HEK293 (cell line): ENCODE data around the gene RAET1L.
A peak's percentile ranks its signal among the peaks of the same experiment; 100 is the strongest.

Source experiments
- CTCF ChIA-PET: fragments of 350-600 bp; formaldehyde crosslinking; extraction: SDS; loops from one replicate; lab custom pipeline; 2021; ENCODE audit warnings: antibody characterized with exemption; lab: Yijun Ruan, JAX
- POLR2A ChIA-PET: fragments of 300-600 bp; formaldehyde crosslinking; extraction: SDS; loops from one replicate; lab custom pipeline; 2020; ENCODE audit warnings: antibody characterized with exemption, inconsistent platforms; lab: Yijun Ruan, JAX
- H3K27ac ChIP-seq: fragments of 200-500 bp; sonication (Bioruptor generic); 2 replicates; pipeline ENCODE4 v1.5.1; 2014; ENCODE audit warnings: low read depth, low read length, control low read depth, inconsistent platforms; ENCODE audit errors: extremely low read depth
- H3K36me3 ChIP-seq, 2 experiments: fragments of 200-500 bp in 1 of 2; sonication (Bioruptor generic) in 1 of 2; 1 replicate in 1 of 2; 2 replicates in 1 of 2; pipeline ENCODE4 v1.5.1; 2014 to 2017; ENCODE audit warnings: inconsistent platforms in 2 of 2, low read length in 2 of 2; ENCODE audit not compliant: control insufficient read depth in 2 of 2, insufficient read depth in 1 of 2
- H3K4me1 ChIP-seq: fragments of 200-500 bp; sonication (Bioruptor generic); 2 replicates; pipeline ENCODE4 v1.5.1; 2014; ENCODE audit warnings: mild to moderate bottlenecking, low read length, inconsistent platforms; ENCODE audit not compliant: control insufficient read depth, insufficient read depth
- H3K4me3 ChIP-seq: 2 replicates; pipeline ENCODE4 v1.5.1; 2011; ENCODE audit warnings: low read depth, mild to moderate bottlenecking, control low read depth, low read length, moderate library complexity
- H3K9me3 ChIP-seq: fragments of 200-500 bp; sonication (Bioruptor generic); 2 replicates; pipeline ENCODE4 v1.5.1; 2014; ENCODE audit warnings: low read depth, low read length, inconsistent platforms; ENCODE audit not compliant: control insufficient read depth, insufficient read depth
- FEZF1 ChIP-seq: fragments of 450-650 bp; formaldehyde crosslinking; IDR thresholded peaks from 2 replicates; pipeline ENCODE4 v1.5.1; 2016; ENCODE audit warnings: missing biosample characterization, missing genetic modification characterization
- GLI4 ChIP-seq: fragments of 450-650 bp; formaldehyde crosslinking; IDR thresholded peaks from 2 replicates; pipeline ENCODE4 v1.5.1; 2016; ENCODE audit warnings: missing biosample characterization, missing genetic modification characterization
- GLIS2 ChIP-seq: fragments of 450-650 bp; formaldehyde crosslinking; IDR thresholded peaks from 2 replicates; pipeline ENCODE4 v1.5.1; 2016; ENCODE audit warnings: missing biosample characterization, missing genetic modification characterization
- REPIN1 ChIP-seq: fragments of 450-650 bp; formaldehyde crosslinking; IDR thresholded peaks from 2 replicates; pipeline ENCODE4 v1.5.1; 2017; ENCODE audit warnings: missing biosample characterization, missing genetic modification characterization, low read depth
- ZBTB1 ChIP-seq: fragments of 450-650 bp; formaldehyde crosslinking; IDR thresholded peaks from 2 replicates; pipeline ENCODE4 v1.5.1; 2016; ENCODE audit warnings: missing biosample characterization, missing genetic modification characterization
- ZFP69B ChIP-seq: fragments of 450-650 bp; formaldehyde crosslinking; IDR thresholded peaks from 2 replicates; pipeline ENCODE4 v1.5.1; 2016; ENCODE audit warnings: missing biosample characterization, missing genetic modification characterization
- ZNF121 ChIP-seq: fragments of 450-650 bp; formaldehyde crosslinking; IDR thresholded peaks from 2 replicates; pipeline ENCODE4 v1.5.1; 2016; ENCODE audit warnings: missing biosample characterization, missing genetic modification characterization
- ZNF140 ChIP-seq: fragments of 450-650 bp; formaldehyde crosslinking; IDR thresholded peaks from 2 replicates; pipeline ENCODE4 v1.5.1; 2016; ENCODE audit warnings: missing biosample characterization, missing genetic modification characterization
- ZNF174 ChIP-seq: fragments of 450-650 bp; formaldehyde crosslinking; IDR thresholded peaks from 2 replicates; pipeline ENCODE4 v1.5.0; 2017; ENCODE audit warnings: missing biosample characterization, mild to moderate bottlenecking, missing genetic modification characterization
- ZNF175 ChIP-seq: fragments of 450-650 bp; formaldehyde crosslinking; IDR thresholded peaks from 2 replicates; pipeline ENCODE4 v1.5.1; 2016; ENCODE audit warnings: missing biosample characterization, missing genetic modification characterization
- ZNF37A ChIP-seq: fragments of 450-650 bp; IDR thresholded peaks from 2 replicates; pipeline ENCODE4 v1.5.1; 2018; ENCODE audit warnings: missing biosample characterization, missing genetic modification characterization
- ZNF416 ChIP-seq: fragments of 450-650 bp; formaldehyde crosslinking; IDR thresholded peaks from 2 replicates; pipeline ENCODE4 v1.5.1; 2016; ENCODE audit warnings: missing biosample characterization, missing genetic modification characterization
- ZNF423 ChIP-seq: fragments of 450-650 bp; formaldehyde crosslinking; IDR thresholded peaks from 2 replicates; pipeline ENCODE4 v1.5.1; 2016; ENCODE audit warnings: missing biosample characterization, missing genetic modification characterization
- ZNF48 ChIP-seq: fragments of 450-650 bp; formaldehyde crosslinking; IDR thresholded peaks from 2 replicates; pipeline ENCODE4 v1.5.1; 2016; ENCODE audit warnings: missing biosample characterization, missing genetic modification characterization
- ZNF529 ChIP-seq: fragments of 450-650 bp; formaldehyde crosslinking; IDR thresholded peaks from 2 replicates; pipeline ENCODE4 v1.5.1; 2017; ENCODE audit warnings: missing genetic modification characterization, missing biosample characterization; ENCODE audit not compliant: insufficient replicate concordance
- ZNF530 ChIP-seq: fragments of 450-650 bp; formaldehyde crosslinking; IDR thresholded peaks from 2 replicates; pipeline ENCODE4 v1.5.1; 2016; ENCODE audit warnings: low read depth, missing biosample characterization, missing genetic modification characterization
- ZNF548 ChIP-seq: fragments of 450-650 bp; formaldehyde crosslinking; IDR thresholded peaks from 2 replicates; pipeline ENCODE4 v1.5.1; 2016; ENCODE audit warnings: missing biosample characterization, missing genetic modification characterization
- ZNF654 ChIP-seq: fragments of 450-650 bp; formaldehyde crosslinking; IDR thresholded peaks from 2 replicates; pipeline ENCODE4 v1.5.1; 2016; ENCODE audit warnings: low read depth, missing biosample characterization, missing genetic modification characterization
- ZNF660 ChIP-seq: fragments of 450-650 bp; IDR thresholded peaks from 2 replicates; pipeline ENCODE4 v1.5.1; 2018; ENCODE audit warnings: missing biosample characterization, mild to moderate bottlenecking, missing genetic modification characterization
- ZNF664 ChIP-seq: fragments of 450-650 bp; formaldehyde crosslinking; IDR thresholded peaks from 2 replicates; pipeline ENCODE4 v1.5.1; 2016; ENCODE audit warnings: missing biosample characterization, missing genetic modification characterization
- ZNF785 ChIP-seq: fragments of 450-650 bp; formaldehyde crosslinking; IDR thresholded peaks from 2 replicates; pipeline ENCODE4 v1.5.1; 2016; ENCODE audit warnings: missing biosample characterization, missing genetic modification characterization
- ZSCAN23 ChIP-seq: fragments of 450-650 bp; formaldehyde crosslinking; IDR thresholded peaks from 2 replicates; pipeline ENCODE4 v1.5.1; 2016; ENCODE audit warnings: missing biosample characterization, missing genetic modification characterization
- ZXDB ChIP-seq: fragments of 450-650 bp; formaldehyde crosslinking; IDR thresholded peaks from 2 replicates; pipeline ENCODE4 v1.5.1; 2016; ENCODE audit warnings: missing biosample characterization, missing genetic modification characterization
- TF ChIP-seq, protein P1 (sequence below): fragments of 450-650 bp; formaldehyde crosslinking; IDR thresholded peaks from 2 replicates; pipeline ENCODE4 v1.5.1; 2016; ENCODE audit warnings: missing biosample characterization, missing genetic modification characterization
- TF ChIP-seq, protein P2 (sequence below): fragments of 450-650 bp; formaldehyde crosslinking; IDR thresholded peaks from 2 replicates; pipeline ENCODE4 v1.5.1; 2016; ENCODE audit warnings: missing biosample characterization, missing genetic modification characterization
- TF ChIP-seq, protein P3 (sequence below): sonication (generic); formaldehyde crosslinking; IDR thresholded peaks from 2 replicates; pipeline ENCODE4 v1.8.1; 2022; ENCODE audit warnings: mild to moderate bottlenecking, moderate library complexity, missing genetic modification reagents
- TF ChIP-seq, protein P4 (sequence below): fragments of 450-650 bp; formaldehyde crosslinking; IDR thresholded peaks from 2 replicates; pipeline ENCODE4 v1.5.1; 2016; ENCODE audit warnings: missing biosample characterization, missing genetic modification characterization

RAET1L gene

DNA sequence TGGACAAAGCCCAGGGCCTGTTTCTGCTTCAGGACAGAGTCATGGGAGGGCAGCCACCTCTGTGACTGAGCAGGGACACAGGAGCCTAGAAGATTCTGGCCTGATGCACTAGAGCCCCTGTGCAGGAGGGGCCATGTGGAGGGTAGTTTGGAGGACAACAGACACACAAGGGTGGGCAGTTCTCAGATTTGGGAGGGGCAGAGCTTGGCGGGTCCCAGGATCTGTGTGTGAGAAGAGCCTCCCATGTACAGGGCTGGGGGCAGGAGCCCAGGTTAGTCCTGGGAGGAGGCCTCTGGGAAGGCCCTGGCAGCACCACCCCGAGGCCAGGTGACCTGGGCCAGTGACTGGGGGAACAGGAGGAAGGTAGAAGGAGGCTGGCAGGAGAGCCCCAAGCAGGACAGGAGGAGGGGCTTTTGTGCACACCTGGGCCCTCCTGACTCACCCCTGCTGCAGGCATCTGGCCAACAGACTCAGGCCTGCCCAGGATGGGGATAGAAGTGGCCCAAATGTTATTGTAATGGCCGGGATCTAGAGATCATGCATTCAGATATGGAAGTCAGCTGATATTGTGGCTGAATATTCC lies 45.0 kb upstream of the RAET1L start:
- POLR2A ChIA-PET: interaction anchor here (0.6 kb wide), 1 partner anchor 632 kb away, joined by 3 read pairs; no protein-coding TSS in a partner anchor
- CTCF ChIA-PET: interaction anchor here (0.6 to 6.8 kb wide), 40 partner anchors 8 to 1358 kb away, joined by 3 to 57 read pairs (median 4); no protein-coding TSS in a partner anchor

More for the DNA sequence above, 45.0 kb upstream of the RAET1L start:
- TF ChIP-seq ZNF664 (tag by site-specific recombination) (no peak), ZNF48 (no peak), ZNF548 (no peak), ZNF785 (tag by site-specific recombination) (no peak), ZNF121 (no peak), REPIN1 (tag by site-specific recombination) (no peak), ZFP69B (no peak), ZNF654 (no peak), ZXDB (tag by site-specific recombination) (no peak), FEZF1 (tag by site-specific recombination) (no peak), GLIS2 (tag by site-specific recombination) (0 out of 2 replicates have a peak, but pooled peaks have one; percentile 10), ZNF530 (tag by site-specific recombination) (no peak), ZNF174 (no peak), ZNF37A (tag by site-specific recombination) (no peak), ZSCAN23 (tag by site-specific recombination) (no peak), ZBTB1 (tag by site-specific recombination) (no peak), ZNF175 (no peak), GLI4 (tag by site-specific recombination) (no peak), ZNF423 (tag by site-specific recombination) (no peak), ZNF140 (tag by site-specific recombination) (no peak), ZNF529 (tag by site-specific recombination) (no peak), ZNF660 (tag by site-specific recombination) (no peak), ZNF416 (tag by site-specific recombination) (no peak)
- TF ChIP-seq, protein P1, sequence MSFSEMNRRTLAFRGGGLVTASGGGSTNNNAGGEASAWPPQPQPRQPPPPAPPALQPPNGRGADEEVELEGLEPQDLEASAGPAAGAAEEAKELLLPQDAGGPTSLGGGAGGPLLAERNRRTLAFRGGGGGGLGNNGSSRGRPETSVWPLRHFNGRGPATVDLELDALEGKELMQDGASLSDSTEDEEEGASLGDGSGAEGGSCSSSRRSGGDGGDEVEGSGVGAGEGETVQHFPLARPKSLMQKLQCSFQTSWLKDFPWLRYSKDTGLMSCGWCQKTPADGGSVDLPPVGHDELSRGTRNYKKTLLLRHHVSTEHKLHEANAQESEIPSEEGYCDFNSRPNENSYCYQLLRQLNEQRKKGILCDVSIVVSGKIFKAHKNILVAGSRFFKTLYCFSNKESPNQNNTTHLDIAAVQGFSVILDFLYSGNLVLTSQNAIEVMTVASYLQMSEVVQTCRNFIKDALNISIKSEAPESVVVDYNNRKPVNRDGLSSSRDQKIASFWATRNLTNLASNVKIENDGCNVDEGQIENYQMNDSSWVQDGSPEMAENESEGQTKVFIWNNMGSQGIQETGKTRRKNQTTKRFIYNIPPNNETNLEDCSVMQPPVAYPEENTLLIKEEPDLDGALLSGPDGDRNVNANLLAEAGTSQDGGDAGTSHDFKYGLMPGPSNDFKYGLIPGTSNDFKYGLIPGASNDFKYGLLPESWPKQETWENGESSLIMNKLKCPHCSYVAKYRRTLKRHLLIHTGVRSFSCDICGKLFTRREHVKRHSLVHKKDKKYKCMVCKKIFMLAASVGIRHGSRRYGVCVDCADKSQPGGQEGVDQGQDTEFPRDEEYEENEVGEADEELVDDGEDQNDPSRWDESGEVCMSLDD: no peak
- TF ChIP-seq, protein P2, sequence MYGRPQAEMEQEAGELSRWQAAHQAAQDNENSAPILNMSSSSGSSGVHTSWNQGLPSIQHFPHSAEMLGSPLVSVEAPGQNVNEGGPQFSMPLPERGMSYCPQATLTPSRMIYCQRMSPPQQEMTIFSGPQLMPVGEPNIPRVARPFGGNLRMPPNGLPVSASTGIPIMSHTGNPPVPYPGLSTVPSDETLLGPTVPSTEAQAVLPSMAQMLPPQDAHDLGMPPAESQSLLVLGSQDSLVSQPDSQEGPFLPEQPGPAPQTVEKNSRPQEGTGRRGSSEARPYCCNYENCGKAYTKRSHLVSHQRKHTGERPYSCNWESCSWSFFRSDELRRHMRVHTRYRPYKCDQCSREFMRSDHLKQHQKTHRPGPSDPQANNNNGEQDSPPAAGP: no peak
- TF ChIP-seq, protein P3, sequence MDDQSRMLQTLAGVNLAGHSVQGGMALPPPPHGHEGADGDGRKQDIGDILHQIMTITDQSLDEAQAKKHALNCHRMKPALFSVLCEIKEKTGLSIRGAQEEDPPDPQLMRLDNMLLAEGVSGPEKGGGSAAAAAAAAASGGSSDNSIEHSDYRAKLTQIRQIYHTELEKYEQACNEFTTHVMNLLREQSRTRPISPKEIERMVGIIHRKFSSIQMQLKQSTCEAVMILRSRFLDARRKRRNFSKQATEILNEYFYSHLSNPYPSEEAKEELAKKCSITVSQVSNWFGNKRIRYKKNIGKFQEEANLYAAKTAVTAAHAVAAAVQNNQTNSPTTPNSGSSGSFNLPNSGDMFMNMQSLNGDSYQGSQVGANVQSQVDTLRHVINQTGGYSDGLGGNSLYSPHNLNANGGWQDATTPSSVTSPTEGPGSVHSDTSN (CRISPR knock-in tag): 0 out of 2 replicates have a peak, but pooled peaks have one; percentile 21
- TF ChIP-seq, protein P4, sequence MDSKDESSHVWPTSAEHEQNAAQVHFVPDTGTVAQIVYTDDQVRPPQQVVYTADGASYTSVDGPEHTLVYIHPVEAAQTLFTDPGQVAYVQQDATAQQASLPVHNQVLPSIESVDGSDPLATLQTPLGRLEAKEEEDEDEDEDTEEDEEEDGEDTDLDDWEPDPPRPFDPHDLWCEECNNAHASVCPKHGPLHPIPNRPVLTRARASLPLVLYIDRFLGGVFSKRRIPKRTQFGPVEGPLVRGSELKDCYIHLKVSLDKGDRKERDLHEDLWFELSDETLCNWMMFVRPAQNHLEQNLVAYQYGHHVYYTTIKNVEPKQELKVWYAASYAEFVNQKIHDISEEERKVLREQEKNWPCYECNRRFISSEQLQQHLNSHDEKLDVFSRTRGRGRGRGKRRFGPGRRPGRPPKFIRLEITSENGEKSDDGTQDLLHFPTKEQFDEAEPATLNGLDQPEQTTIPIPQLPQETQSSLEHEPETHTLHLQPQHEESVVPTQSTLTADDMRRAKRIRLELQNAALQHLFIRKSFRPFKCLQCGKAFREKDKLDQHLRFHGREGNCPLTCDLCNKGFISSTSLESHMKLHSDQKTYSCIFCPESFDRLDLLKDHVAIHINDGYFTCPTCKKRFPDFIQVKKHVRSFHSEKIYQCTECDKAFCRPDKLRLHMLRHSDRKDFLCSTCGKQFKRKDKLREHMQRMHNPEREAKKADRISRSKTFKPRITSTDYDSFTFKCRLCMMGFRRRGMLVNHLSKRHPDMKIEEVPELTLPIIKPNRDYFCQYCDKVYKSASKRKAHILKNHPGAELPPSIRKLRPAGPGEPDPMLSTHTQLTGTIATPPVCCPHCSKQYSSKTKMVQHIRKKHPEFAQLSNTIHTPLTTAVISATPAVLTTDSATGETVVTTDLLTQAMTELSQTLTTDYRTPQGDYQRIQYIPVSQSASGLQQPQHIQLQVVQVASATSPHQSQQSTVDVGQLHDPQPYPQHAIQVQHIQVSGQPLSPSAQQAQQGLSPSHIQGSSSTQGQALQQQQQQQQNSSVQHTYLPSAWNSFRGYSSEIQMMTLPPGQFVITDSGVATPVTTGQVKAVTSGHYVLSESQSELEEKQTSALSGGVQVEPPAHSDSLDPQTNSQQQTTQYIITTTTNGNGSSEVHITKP (tag by site-specific recombination): peak; percentile 31; the same call in 1 of the 2 replicates
- Histone ChIP-seq H3K4me3 (no peak overlapping the region), H3K36me3 (peaks cover 0 to 13% of the 10 kb centered on the region in 2 experiments; a peak in 1 of 3 replicates), H3K27ac (no peak overlapping the region), H3K9me3 (no peaks in the 10 kb centered on the region), H3K4me1 (peaks cover 6% of the 10 kb centered on the region; the same call in 1 of the 2 replicates)
